ENCODE data around the gene AKT1. TPM values are rescaled to one million over a fixed set of nuclear protein-coding genes. Genes with fewer than 3 reads are reported as not detected.

AKT1 gene
- total and polyA plus RNA-seq, 2 of the 13 experiments (the other 11 are each of a cell fraction or from before 2014, with no cell fraction given), result 96.2 to 116 TPM

DNA sequence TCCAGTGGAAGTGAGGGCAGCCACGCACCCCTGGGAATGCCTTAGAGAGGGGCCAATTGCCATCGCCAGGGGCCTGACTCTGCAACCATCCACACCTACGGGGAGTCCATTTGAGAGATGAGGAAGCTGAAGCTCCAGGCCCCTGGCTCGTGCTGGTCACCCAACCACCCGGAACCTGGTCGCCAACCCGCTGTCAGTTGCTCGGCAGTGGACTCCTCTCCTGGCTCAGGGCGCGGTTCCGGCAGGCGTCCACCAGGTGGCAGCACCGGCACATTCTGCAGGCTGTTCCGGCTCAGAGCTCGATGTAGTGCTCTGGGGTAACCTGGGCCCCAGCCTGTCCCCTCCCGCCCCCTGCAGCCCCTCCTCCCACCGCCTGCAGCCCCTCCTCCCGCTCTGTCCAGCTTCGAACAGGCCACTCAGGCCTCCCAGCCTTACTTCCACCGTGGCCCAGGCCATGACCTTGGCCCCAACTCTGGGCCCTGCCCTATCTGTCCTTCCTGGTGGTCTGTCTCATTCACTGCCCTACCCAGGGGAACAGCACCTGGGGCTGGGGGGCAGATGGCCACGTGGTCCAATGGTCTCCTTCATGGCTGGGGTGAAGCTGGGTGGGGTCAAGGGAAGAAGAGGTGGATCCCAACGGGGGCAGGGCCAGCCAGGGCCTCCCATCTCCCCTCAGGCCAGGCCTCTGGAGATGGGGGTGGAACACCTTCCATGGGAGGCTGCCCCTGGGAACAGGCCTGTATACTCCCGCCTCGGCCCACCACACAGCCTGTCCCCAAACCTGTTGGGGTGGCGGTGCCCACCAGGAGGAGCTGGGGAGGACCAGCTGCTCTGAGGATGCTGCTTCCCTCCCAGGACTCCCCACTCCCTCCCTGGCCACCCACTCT lies 26.9 kb downstream of the AKT1 start (continued):
- TF ChIP-seq, protein P1, sequence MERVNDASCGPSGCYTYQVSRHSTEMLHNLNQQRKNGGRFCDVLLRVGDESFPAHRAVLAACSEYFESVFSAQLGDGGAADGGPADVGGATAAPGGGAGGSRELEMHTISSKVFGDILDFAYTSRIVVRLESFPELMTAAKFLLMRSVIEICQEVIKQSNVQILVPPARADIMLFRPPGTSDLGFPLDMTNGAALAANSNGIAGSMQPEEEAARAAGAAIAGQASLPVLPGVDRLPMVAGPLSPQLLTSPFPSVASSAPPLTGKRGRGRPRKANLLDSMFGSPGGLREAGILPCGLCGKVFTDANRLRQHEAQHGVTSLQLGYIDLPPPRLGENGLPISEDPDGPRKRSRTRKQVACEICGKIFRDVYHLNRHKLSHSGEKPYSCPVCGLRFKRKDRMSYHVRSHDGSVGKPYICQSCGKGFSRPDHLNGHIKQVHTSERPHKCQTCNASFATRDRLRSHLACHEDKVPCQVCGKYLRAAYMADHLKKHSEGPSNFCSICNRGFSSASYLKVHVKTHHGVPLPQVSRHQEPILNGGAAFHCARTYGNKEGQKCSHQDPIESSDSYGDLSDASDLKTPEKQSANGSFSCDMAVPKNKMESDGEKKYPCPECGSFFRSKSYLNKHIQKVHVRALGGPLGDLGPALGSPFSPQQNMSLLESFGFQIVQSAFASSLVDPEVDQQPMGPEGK (CRISPR knock-in tag; IDR thresholded peaks at IDR 0.05), result peak; percentile 90
- TF ChIP-seq ZNF143 (CRISPR knock-in tag; IDR thresholded peaks at IDR 0.05), result 0 out of 2 replicates have a peak, but pooled peaks have one; percentile 14
- no peak for TF ChIP-seq ZNF3 (CRISPR knock-in tag; IDR thresholded peaks at IDR 0.05)
- peak; percentile 62 for TF ChIP-seq ZNF629 (CRISPR knock-in tag; conservative IDR thresholded peaks at IDR 0.05)
- TF ChIP-seq BHLHE40 (IDR thresholded peaks at IDR 0.05; ENCODE audit: low read length), result peak; percentile 49; the same call in 1 of the 2 replicates
- peak; percentile 69 for TF ChIP-seq ELF3 (CRISPR knock-in tag; IDR thresholded peaks at IDR 0.05)
- peak; percentile 67 for TF ChIP-seq RBFOX2 (IDR thresholded peaks at IDR 0.05; ENCODE audit: low read depth, low read length)
- 0 out of 2 replicates have a peak, but pooled peaks have one; percentile 37 for TF ChIP-seq ZNF556 (CRISPR knock-in tag; IDR thresholded peaks at IDR 0.05; ENCODE audit: borderline replicate concordance)
- TF ChIP-seq ZNF782 (CRISPR knock-in tag; IDR thresholded peaks at IDR 0.05; ENCODE audit: borderline replicate concordance), result peak; percentile 72; the same call in 1 of the 2 replicates
- TF ChIP-seq PAWR (CRISPR knock-in tag; IDR thresholded peaks at IDR 0.05; ENCODE audit: borderline replicate concordance), result no peak
- TF ChIP-seq FIP1L1 (IDR thresholded peaks at IDR 0.05; ENCODE audit: borderline replicate concordance, insufficient read depth, low read depth, low read length), result no peak
- peak; percentile 47; the same call in 1 of the 2 replicates for TF ChIP-seq NCOA2 (CRISPR knock-in tag; IDR thresholded peaks at IDR 0.05)
- TF ChIP-seq ZNF275 (CRISPR knock-in tag; IDR thresholded peaks at IDR 0.05; ENCODE audit: borderline replicate concordance), result peak; percentile 54; the same call in 1 of the 2 replicates
- no peak for TF ChIP-seq ZNF546 (CRISPR knock-in tag; conservative IDR thresholded peaks at IDR 0.05)
- TF ChIP-seq ATF5 (CRISPR knock-in tag; IDR thresholded peaks at IDR 0.05; ENCODE audit: low read depth), result peak; percentile 20; the same call in 1 of the 2 replicates
- TF ChIP-seq ZNF768 (CRISPR knock-in tag; IDR thresholded peaks at IDR 0.05), result 0 out of 2 replicates have a peak, but pooled peaks have one; percentile 25
- TF ChIP-seq ZNF788 (CRISPR knock-in tag; IDR thresholded peaks at IDR 0.05; ENCODE audit: borderline replicate concordance), result peak; percentile 68; the same call in 1 of the 2 replicates
- peak; percentile 42 for TF ChIP-seq XRCC5 (optimal IDR thresholded peaks at IDR 0.05; ENCODE audit: low read length)
- TF ChIP-seq LCORL (IDR thresholded peaks at IDR 0.05), result no peak
- peak; percentile 93 for TF ChIP-seq LCORL (CRISPR knock-in tag; IDR thresholded peaks at IDR 0.05)
- TF ChIP-seq ZNF225 (CRISPR knock-in tag; IDR thresholded peaks at IDR 0.05), result peak; percentile 58; the same call in 1 of the 2 replicates
- TF ChIP-seq ZNF331 (CRISPR knock-in tag; IDR thresholded peaks at IDR 0.05), result peak; percentile 38
- TF ChIP-seq HNF4G (IDR thresholded peaks at IDR 0.05; ENCODE audit: borderline replicate concordance, low read depth, low read length), result no peak; the same call in 1 of the 2 replicates
- peak; percentile 32; the same call in 1 of the 2 replicates for TF ChIP-seq HNF4G (CRISPR knock-in tag; IDR thresholded peaks at IDR 0.05; ENCODE audit: borderline replicate concordance, low read depth)
- TF ChIP-seq MIER2 (CRISPR knock-in tag; IDR thresholded peaks at IDR 0.05), result 0 out of 2 replicates have a peak, but pooled peaks have one; percentile 33
- peak; percentile 43 for TF ChIP-seq HOXA5 (CRISPR knock-in tag; IDR thresholded peaks at IDR 0.05)
- TF ChIP-seq REPIN1 (CRISPR knock-in tag; IDR thresholded peaks at IDR 0.05; ENCODE audit: borderline replicate concordance, low read depth), result peak; percentile 37; the same call in 1 of the 2 replicates
- peak; percentile 88 for TF ChIP-seq RXRA (CRISPR knock-in tag; IDR thresholded peaks at IDR 0.05)
